Epithelial cell of proximal tubule (primary cell): ENCODE data around the gene JMJD6. TPM values are rescaled to one million over a fixed set of nuclear protein-coding genes. Genes with fewer than 3 reads are reported as not detected.
"Not testable (repeated sequence)": the region's sequence is repeated elsewhere in the genome, so short reads cannot be mapped to it uniquely, and the experiment has no call there.

ENCODE experiments used
- DNase-seq: peaks from one replicate; pipeline ENCODE4 v3.0.0-alpha.2; 2011; ENCODE audit warnings: low read depth
- H3K4me3 ChIP-seq: 2 replicates; pipeline ENCODE4 v1.5.1; 2011; ENCODE audit warnings: low read depth, mild to moderate bottlenecking, low read length
- CTCF ChIP-seq: conservative IDR thresholded peaks from 2 replicates; pipeline ENCODE4 v1.5.1; 2012; ENCODE audit warnings: low read depth, mild to moderate bottlenecking, low read length
- total RNA-seq: library from RNA; depleted of rRNA; stranded (reverse); fragments of >200 nt; gene quantifications from 2 replicates; pipeline ENCODE4 v1.2.3, GENCODE V29; 2015

JMJD6 gene
- total RNA-seq, 1 donor from 2014 or later = 41.2 TPM

GRCh38 chr17:76736349-76737081 lies 10.1 kb upstream of the JMJD6 start:
- peak overlapping the region; percentile 88 for H3K4me3 ChIP-seq
- TF ChIP-seq CTCF = peak; percentile 5
- no peak for DNase-seq

GRCh38 chr17:76735586-76736348 lies 9.4 kb upstream of the JMJD6 start:
- TF ChIP-seq CTCF = no peak
- peak overlapping the region; percentile 88 for H3K4me3 ChIP-seq
- no peak for DNase-seq

GRCh38 chr17:76735006-76735405 lies 8.6 kb upstream of the JMJD6 start:
- H3K4me3 ChIP-seq = peak overlapping the region; percentile 88
- no peak for DNase-seq
- no peak for TF ChIP-seq CTCF

- TF ChIP-seq CTCF = no peak
- DNase-seq = no peak
- H3K4me3 ChIP-seq = peak overlapping the region; percentile 88
These were observed 7.9 kb upstream of the JMJD6 start for GRCh38 chr17:76734080-76734840.

- no peak overlapping the region for H3K4me3 ChIP-seq
- no peak for TF ChIP-seq CTCF
- DNase-seq = no peak
These were observed 7.2 kb upstream of the JMJD6 start for GRCh38 chr17:76733618-76733957.

- DNase-seq = no peak
- TF ChIP-seq CTCF = no peak
- no peak overlapping the region for H3K4me3 ChIP-seq
These were observed 6.6 kb upstream of the JMJD6 start for GRCh38 chr17:76732734-76733617.

GRCh38 chr17:76731800-76732733 lies 5.7 kb upstream of the JMJD6 start:
- not testable (repeated sequence) for DNase-seq, H3K4me3 ChIP-seq
